HepG2 (cell line): ENCODE data around the gene PUM1. TPM values are rescaled to one million over a fixed set of nuclear protein-coding genes. Genes with fewer than 3 reads are reported as not detected.
"Not testable (repeated sequence)": the region's sequence is repeated elsewhere in the genome, so short reads cannot be mapped to it uniquely, and the experiment has no call there.

Source experiments
- CREB1 ChIP-seq, 2 experiments: fragments of 450-650 bp in 1 of 2; IDR thresholded peaks; 2 replicates each; pipeline ENCODE4 v1.6.1; 2016 to 2017; ENCODE audit warnings: control low read depth in 1 of 2, mild to moderate bottlenecking in 1 of 2, missing compliant biosample characterization in 1 of 2, missing genetic modification characterization in 1 of 2
- FOXA3 ChIP-seq: IDR thresholded peaks from 2 replicates; pipeline ENCODE4 v1.6.1; 2016; ENCODE audit warnings: missing genetic modification reagents, missing compliant biosample characterization
- GATAD2A ChIP-seq: IDR thresholded peaks from 2 replicates; pipeline ENCODE4 v1.6.1; 2016
- HMG20A ChIP-seq: IDR thresholded peaks from 2 replicates; pipeline ENCODE4 v1.6.1; 2016; ENCODE audit warnings: borderline replicate concordance
- HNF1A ChIP-seq, 2 experiments: sonication (generic) in 1 of 2; formaldehyde crosslinking in 1 of 2; IDR thresholded peaks; 2 replicates each; pipeline versions ENCODE4 v1.4.0 to v1.6.1; 2016 to 2020; ENCODE audit warnings: borderline replicate concordance in 1 of 2, low read depth in 1 of 2, mild to moderate bottlenecking in 1 of 2, missing genetic modification reagents in 1 of 2
- KMT2B ChIP-seq: IDR thresholded peaks from 2 replicates; pipeline ENCODE4 v1.6.1; 2016; ENCODE audit warnings: missing genetic modification reagents, missing compliant biosample characterization
- MED1 ChIP-seq: sonication (generic); formaldehyde crosslinking; IDR thresholded peaks from 2 replicates; pipeline ENCODE4 v1.4.0; 2020; ENCODE audit warnings: missing genetic modification reagents
- NCOA2 ChIP-seq: sonication (generic); formaldehyde crosslinking; IDR thresholded peaks from 2 replicates; pipeline ENCODE4 v1.8.0; 2022; ENCODE audit warnings: inconsistent platforms
- PAF1 ChIP-seq: IDR thresholded peaks from 2 replicates; pipeline ENCODE4 v1.6.1; 2016; ENCODE audit warnings: missing genetic modification reagents, missing compliant biosample characterization
- PITX1 ChIP-seq: sonication (generic); formaldehyde crosslinking; IDR thresholded peaks from 2 replicates; pipeline ENCODE4 v1.5.1; 2020; ENCODE audit warnings: mild to moderate bottlenecking, missing genetic modification reagents
- SOX5 ChIP-seq: IDR thresholded peaks from 2 replicates; pipeline ENCODE4 v1.6.1; 2016; ENCODE audit warnings: borderline replicate concordance
- SSRP1 ChIP-seq: IDR thresholded peaks from 2 replicates; pipeline ENCODE4 v1.6.1; 2016; ENCODE audit warnings: control low read depth
- TBX2 ChIP-seq: sonication (generic); formaldehyde crosslinking; IDR thresholded peaks from 2 replicates; pipeline ENCODE4 v1.5.0; 2020; ENCODE audit warnings: missing genetic modification reagents, mild to moderate bottlenecking, borderline replicate concordance
- TCF7 ChIP-seq: sonication (generic); IDR thresholded peaks from 2 replicates; pipeline ENCODE4 v1.6.1; 2016; ENCODE audit warnings: antibody characterized with exemption, low read depth
- ZNF317 ChIP-seq: sonication (generic); formaldehyde crosslinking; IDR thresholded peaks from 2 replicates; pipeline ENCODE4 v1.5.0; 2020; ENCODE audit warnings: mild to moderate bottlenecking, missing genetic modification reagents
- ZNF574 ChIP-seq: sonication (generic); formaldehyde crosslinking; IDR thresholded peaks from 2 replicates; pipeline ENCODE4 v1.4.0; 2020; ENCODE audit warnings: missing genetic modification reagents
- polyA plus RNA-seq, 8 experiments: library from polyadenylated mRNA; depleted of rRNA in 3 of 8; stranded (reverse) in 7 of 8; unstranded in 1 of 8; fragments of >200 nt; fragmentation: Illumina TruSeq in 4 of 8; extraction: Trizol in 4 of 8; gene quantifications; 2 replicates each; pipeline versions ENCODE4 v1.2.1 to v1.2.3, GENCODE V29; 2011 to 2016; ENCODE audit warnings: low read depth in 4 of 8, missing spikeins in 1 of 8, mixed read lengths in 1 of 8; ENCODE audit not compliant: insufficient read depth in 1 of 8
- total RNA-seq, 5 experiments: library from RNA; depleted of rRNA; stranded (reverse); fragments of >200 nt; fragmentation: Illumina TruSeq; extraction: Trizol; gene quantifications; 2 replicates each; pipeline ENCODE4 v1.2.3, GENCODE V29; 2016; ENCODE audit warnings: low read depth in 1 of 5
- TF ChIP-seq, protein P1 (sequence below): sonication (generic); formaldehyde crosslinking; IDR thresholded peaks from 2 replicates; pipeline ENCODE4 v1.4.0; 2020; ENCODE audit warnings: missing genetic modification reagents, borderline replicate concordance

PUM1 gene
- total and polyA plus RNA-seq, 2 of the 13 experiments (the other 11 are each of a cell fraction or from before 2014, with no cell fraction given), result 64.7 to 91.0 TPM

- TF ChIP-seq TBX2, result peak; percentile 67; the same call in 1 of the 2 replicates
- peak; percentile 55; the same call in 1 of the 2 replicates for TF ChIP-seq SSRP1 (CRISPR knock-in tag)
- TF ChIP-seq SOX5 (CRISPR knock-in tag), result peak; percentile 34; the same call in 1 of the 2 replicates
- TF ChIP-seq MED1 (CRISPR knock-in tag), result peak; percentile 31; the same call in 1 of the 2 replicates
- TF ChIP-seq, protein P1, sequence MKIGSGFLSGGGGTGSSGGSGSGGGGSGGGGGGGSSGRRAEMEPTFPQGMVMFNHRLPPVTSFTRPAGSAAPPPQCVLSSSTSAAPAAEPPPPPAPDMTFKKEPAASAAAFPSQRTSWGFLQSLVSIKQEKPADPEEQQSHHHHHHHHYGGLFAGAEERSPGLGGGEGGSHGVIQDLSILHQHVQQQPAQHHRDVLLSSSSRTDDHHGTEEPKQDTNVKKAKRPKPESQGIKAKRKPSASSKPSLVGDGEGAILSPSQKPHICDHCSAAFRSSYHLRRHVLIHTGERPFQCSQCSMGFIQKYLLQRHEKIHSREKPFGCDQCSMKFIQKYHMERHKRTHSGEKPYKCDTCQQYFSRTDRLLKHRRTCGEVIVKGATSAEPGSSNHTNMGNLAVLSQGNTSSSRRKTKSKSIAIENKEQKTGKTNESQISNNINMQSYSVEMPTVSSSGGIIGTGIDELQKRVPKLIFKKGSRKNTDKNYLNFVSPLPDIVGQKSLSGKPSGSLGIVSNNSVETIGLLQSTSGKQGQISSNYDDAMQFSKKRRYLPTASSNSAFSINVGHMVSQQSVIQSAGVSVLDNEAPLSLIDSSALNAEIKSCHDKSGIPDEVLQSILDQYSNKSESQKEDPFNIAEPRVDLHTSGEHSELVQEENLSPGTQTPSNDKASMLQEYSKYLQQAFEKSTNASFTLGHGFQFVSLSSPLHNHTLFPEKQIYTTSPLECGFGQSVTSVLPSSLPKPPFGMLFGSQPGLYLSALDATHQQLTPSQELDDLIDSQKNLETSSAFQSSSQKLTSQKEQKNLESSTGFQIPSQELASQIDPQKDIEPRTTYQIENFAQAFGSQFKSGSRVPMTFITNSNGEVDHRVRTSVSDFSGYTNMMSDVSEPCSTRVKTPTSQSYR (CRISPR knock-in tag), result peak; percentile 49; the same call in 1 of the 2 replicates
- TF ChIP-seq CREB1 (IDR thresholded peaks at IDR 0.05), result not testable (repeated sequence)
- peak; percentile 48; the same call in 1 of the 2 replicates for TF ChIP-seq CREB1 (CRISPR knock-in tag; IDR thresholded peaks at IDR 0.05)
- TF ChIP-seq NCOA2 (CRISPR knock-in tag), result peak; percentile 30; the same call in 1 of the 2 replicates
- TF ChIP-seq GATAD2A (CRISPR knock-in tag), result 0 out of 2 replicates have a peak, but pooled peaks have one; percentile 17
- peak; percentile 43; the same call in 1 of the 2 replicates for TF ChIP-seq HNF1A (IDR thresholded peaks at IDR 0.05; ENCODE audit: low read depth)
- peak; percentile 26; the same call in 1 of the 2 replicates for TF ChIP-seq HNF1A (CRISPR knock-in tag; IDR thresholded peaks at IDR 0.05; ENCODE audit: borderline replicate concordance)
- peak; percentile 25; the same call in 1 of the 2 replicates for TF ChIP-seq ZNF317 (CRISPR knock-in tag)
- 0 out of 2 replicates have a peak, but pooled peaks have one; percentile 22 for TF ChIP-seq KMT2B (CRISPR knock-in tag)
- TF ChIP-seq PITX1 (CRISPR knock-in tag), result 0 out of 2 replicates have a peak, but pooled peaks have one; percentile 37
- TF ChIP-seq HMG20A (CRISPR knock-in tag), result peak; percentile 20; the same call in 1 of the 2 replicates
- 0 out of 2 replicates have a peak, but pooled peaks have one; percentile 21 for TF ChIP-seq ZNF574 (CRISPR knock-in tag)
- TF ChIP-seq FOXA3 (CRISPR knock-in tag), result peak; percentile 26; the same call in 1 of the 2 replicates
- TF ChIP-seq TCF7, result peak; percentile 75
- 0 out of 2 replicates have a peak, but pooled peaks have one; percentile 19 for TF ChIP-seq PAF1
Observed at GRCh38 chr1:31062162-31062866, 3.2 kb downstream of the PUM1 start (continued).
